K562 (cell line): Measurements from ENCODE around the gene OSBPL3. TPM values are rescaled to one million over a fixed set of nuclear protein-coding genes. Genes with fewer than 3 reads are reported as not detected.

Experiments
- ATAC-seq: fragments of 200-7000 bp; cut with Tn5 transposase; 3 replicates; pipeline ENCODE4 v1.9.1; 2020; ENCODE audit warnings: moderate library complexity
- BruUV-seq: library from RNA; stranded (reverse); fragments of 400-500 nt; replicated peaks from 2 replicates; lab custom pipeline; 2021; lab: Mats Ljungman, UMichigan
- CTCF ChIA-PET: fragments of 300-600 bp; formaldehyde crosslinking; extraction: SDS; loops from one replicate; lab custom pipeline; 2021; ENCODE audit warnings: low intra/inter-chr PET ratio; lab: Yijun Ruan, JAX
- POLR2A ChIA-PET: fragments of 300-600, 350-650 bp; sonication (Branson Sonifier 250); formaldehyde crosslinking; extraction: SDS; loops from one replicate; lab custom pipeline; 2021; ENCODE audit warnings: antibody characterized with exemption, inconsistent platforms; lab: Yijun Ruan, JAX
- DNase-seq, 4 experiments: peaks; one replicate each; pipeline versions ENCODE4 v3.0.0 to v3.0.0-alpha.2; 2011 to 2018; ENCODE audit warnings: low spot score in 3 of 4, mixed read lengths in 3 of 4; ENCODE audit errors: extremely low read depth in 1 of 4
- FAIRE-seq: peaks from 2 replicates; lab custom pipeline; 2011; peaks lifted over from hg19 to GRCh38; lab: Jason Lieb, UNC
- H2AFZ ChIP-seq: 2 replicates; pipeline ENCODE4 v1.6.0; 2011; ENCODE audit warnings: low read depth, low read length, control low read depth, inconsistent platforms
- H3K27ac ChIP-seq: fragments of 200-600 bp; 3 replicates; pipeline ENCODE4 v1.8.0; 2011; ENCODE audit warnings: low read depth, mild to moderate bottlenecking, control low read depth, inconsistent platforms, low read length, moderate library complexity, mixed read lengths; ENCODE audit errors: extremely low read depth
- H3K27me3 ChIP-seq, 2 experiments: fragments of 300-600 bp in 1 of 2; 2 replicates in 1 of 2; 3 replicates in 1 of 2; pipeline versions ENCODE4 v1.6.0 to v1.8.0; 2011; ENCODE audit warnings: inconsistent platforms in 2 of 2, low read length in 2 of 2, mild to moderate bottlenecking in 1 of 2, mixed read lengths in 1 of 2, moderate library complexity in 1 of 2; ENCODE audit not compliant: control insufficient read depth in 2 of 2, insufficient read depth in 2 of 2
- H3K36me3 ChIP-seq: fragments of 300-600 bp; 3 replicates; pipeline ENCODE4 v1.8.0; 2011; ENCODE audit warnings: mild to moderate bottlenecking, low read length, inconsistent platforms; ENCODE audit not compliant: control insufficient read depth, insufficient read depth
- H3K4me1 ChIP-seq, 2 experiments: fragments of 200-600 bp in 1 of 2; replicated peaks in 1 of 2; 2 replicates in 1 of 2; 3 replicates in 1 of 2; pipeline versions ENCODE4 v1.5.1 to v1.8.0; 2011; ENCODE audit warnings: inconsistent platforms in 2 of 2, low read length in 2 of 2, mild to moderate bottlenecking in 1 of 2, mixed read lengths in 1 of 2, moderate library complexity in 1 of 2; ENCODE audit not compliant: control insufficient read depth in 2 of 2, insufficient read depth in 2 of 2
- H3K4me2 ChIP-seq: 2 replicates; pipeline ENCODE4 v1.6.1; 2011; ENCODE audit warnings: low read length, control low read depth, inconsistent platforms, mixed read lengths; ENCODE audit not compliant: insufficient read depth
- H3K4me3 ChIP-seq: fragments of 200-600 bp; sonication (generic), shearing (Covaris generic); 2 replicates; pipeline ENCODE4 v1.5.1; 2016; ENCODE audit warnings: control low read depth, inconsistent platforms
- H3K79me2 ChIP-seq: fragments of 200-600 bp; 3 replicates; pipeline ENCODE4 v1.8.0; 2011; ENCODE audit warnings: low read length, inconsistent platforms; ENCODE audit not compliant: control insufficient read depth, insufficient read depth
- H3K9ac ChIP-seq, 2 experiments: 2 replicates each; pipeline versions ENCODE4 v1.6.0 to v1.6.1; 2011; ENCODE audit warnings: low read depth in 2 of 2, low read length in 2 of 2, control low read depth in 1 of 2, inconsistent platforms in 1 of 2, mild to moderate bottlenecking in 1 of 2, mixed read lengths in 1 of 2; ENCODE audit not compliant: insufficient read depth in 1 of 2
- H3K9me1 ChIP-seq: one replicate; pipeline ENCODE4 v1.6.0; 2011; ENCODE audit warnings: inconsistent platforms, mild to moderate bottlenecking, low read length, moderate library complexity; ENCODE audit not compliant: control insufficient read depth, insufficient read depth
- H3K9me3 ChIP-seq: replicated peaks from 2 replicates; pipeline ENCODE4 v1.5.1; 2011; ENCODE audit warnings: low read depth, low read length, inconsistent platforms; ENCODE audit not compliant: control insufficient read depth, insufficient read depth
- H4K20me1 ChIP-seq: replicated peaks from 2 replicates; pipeline ENCODE4 v1.6.1; 2011; ENCODE audit warnings: low read length, inconsistent platforms, mixed read lengths; ENCODE audit not compliant: control insufficient read depth, insufficient read depth
- ATF3 ChIP-seq, 2 experiments: fragments of 450-650 bp in 1 of 2; sonication (generic) in 1 of 2; formaldehyde crosslinking in 1 of 2; IDR thresholded peaks in 1 of 2; conservative IDR thresholded peaks in 1 of 2; 2 replicates each; pipeline versions ENCODE4 v1.6.1 to v1.8.1; 2016 to 2023; ENCODE audit warnings: mild to moderate bottlenecking in 2 of 2, moderate library complexity in 2 of 2, inconsistent platforms in 1 of 2, missing genetic modification reagents in 1 of 2
- E4F1 ChIP-seq: fragments of 250-450 bp; sonication (Bioruptor Pico); IDR thresholded peaks from 2 replicates; pipeline ENCODE4 v1.5.0; 2021; ENCODE audit warnings: mild to moderate bottlenecking, borderline replicate concordance
- HMBOX1 ChIP-seq: sonication (generic); IDR thresholded peaks from 2 replicates; pipeline ENCODE4 v1.6.1; 2016
- JUN ChIP-seq, 2 experiments: sonication (generic) in 1 of 2; formaldehyde crosslinking in 1 of 2; IDR thresholded peaks; 2 replicates each; pipeline versions ENCODE4 v1.6.1 to v1.8.0; 2012 to 2022; ENCODE audit warnings: borderline replicate concordance in 2 of 2, mild to moderate bottlenecking in 2 of 2, improper control_type of control experiment in 1 of 2, low read depth in 1 of 2, low read length in 1 of 2, missing genetic modification reagents in 1 of 2
- JUND ChIP-seq, 2 experiments: IDR thresholded peaks; 2 replicates in 1 of 2; 3 replicates in 1 of 2; pipeline ENCODE4 v1.6.1; 2011; ENCODE audit warnings: borderline replicate concordance in 2 of 2, low read depth in 2 of 2, low read length in 2 of 2, improper control_type of control experiment in 1 of 2, missing biosample characterization in 1 of 2, missing genetic modification characterization in 1 of 2, missing genetic modification reagents in 1 of 2
- MEIS2 ChIP-seq: fragments of 450-650 bp; IDR thresholded peaks from 2 replicates; pipeline ENCODE4 v1.6.1; 2014; ENCODE audit warnings: mild to moderate bottlenecking; ENCODE audit not compliant: partially characterized antibody
- PBX2 ChIP-seq, 2 experiments: IDR thresholded peaks in 1 of 2; conservative IDR thresholded peaks in 1 of 2; 2 replicates each; pipeline ENCODE4 v1.6.1; 2016; ENCODE audit warnings: low read depth in 2 of 2, mild to moderate bottlenecking in 1 of 2, missing compliant biosample characterization in 1 of 2, missing genetic modification characterization in 1 of 2, moderate library complexity in 1 of 2
- TEAD1 ChIP-seq, 2 experiments: fragments of 450-650 bp in 1 of 2; sonication (generic) in 1 of 2; formaldehyde crosslinking; IDR thresholded peaks; 2 replicates each; pipeline versions ENCODE4 v1.4.0 to v1.8.0; 2020 to 2022; ENCODE audit warnings: mild to moderate bottlenecking in 2 of 2, missing genetic modification reagents in 1 of 2
- whole genome bisulfite sequencing: fragments of 100-300 bp; shearing (Covaris generic); methylation state at CpG from one replicate; pipeline ENCODE4 v1.1.6; 2016; ENCODE audit warnings: low coverage, mixed read lengths; ENCODE audit not compliant: insufficient coverage; ENCODE audit errors: missing lambda C conversion rate; 5-methylcytosine and 5-hydroxymethylcytosine counted together
- in situ Hi-C: fragments of 300-500 bp; cut with MboI; formaldehyde crosslinking; loops from 4 replicates; pipeline ENCODE4 v1.15.0; 2018; ENCODE audit warnings: inconsistent platforms, mixed read lengths
- intact Hi-C: fragments of 100-400 bp; cut with micrococcal nuclease; formaldehyde crosslinking; loops from 2 replicates; pipeline ENCODE4 v1.14.2; 2022
- polyA plus RNA-seq, 8 experiments: library from polyadenylated mRNA; depleted of rRNA in 4 of 8; stranded (reverse) in 5 of 8; unstranded in 3 of 8; fragments of >200 nt; fragmentation: Nextera tagmentation in 2 of 8; fragmentation: Illumina TruSeq in 1 of 8; extraction: Ambion mirVana in 2 of 8; extraction: Trizol in 1 of 8; gene quantifications; 2 replicates each; pipeline versions ENCODE4 v1.2.1 to v1.2.3, GENCODE V29; 2011 to 2014; ENCODE audit warnings: inconsistent platforms in 1 of 8, missing spikeins in 1 of 8
- total RNA-seq, 7 experiments: library from RNA; depleted of rRNA in 6 of 7; stranded (reverse); fragments of >200 nt in 6 of 7; fragmentation: Illumina TruSeq in 2 of 7; extraction: Trizol in 2 of 7; gene quantifications; 2 replicates each; pipeline versions ENCODE4 v1.2.1 to v1.2.3, GENCODE V29; 2011 to 2021; ENCODE audit warnings: low replicate concordance in 1 of 7

OSBPL3 gene
- total and polyA plus RNA-seq, 9 of the 15 experiments (the other 6 are each of a cell fraction or from before 2014, with no cell fraction given), result 4.8 to 37.2 (median 26.5) TPM

- TF ChIP-seq ATF3 (IDR thresholded peaks at IDR 0.05) (peak; percentile 67), ATF3 (CRISPR knock-in tag; conservative IDR thresholded peaks at IDR 0.05) (no peak), TEAD1 (CRISPR knock-in tag; IDR thresholded peaks at IDR 0.05) (peak in 1 of 2 experiments; percentile 80; a peak in 2 of 4 replicates), JUND (IDR thresholded peaks at IDR 0.05; ENCODE audit: borderline replicate concordance, low read depth, low read length) (peak; percentile 87), JUND (tag; IDR thresholded peaks at IDR 0.05; ENCODE audit: borderline replicate concordance, low read depth, low read length) (peak; percentile 78; the same call in 2 of the 3 replicates), JUN (IDR thresholded peaks at IDR 0.05; ENCODE audit: borderline replicate concordance, low read depth, low read length) (0 out of 2 replicates have a peak, but pooled peaks have one; percentile 43), JUN (CRISPR knock-in tag; IDR thresholded peaks at IDR 0.05; ENCODE audit: borderline replicate concordance) (no peak)
- TF ChIP-seq, all 486 proteins: peak for 8
These were observed 153.9 kb downstream of the OSBPL3 start (continued) for GRCh38 chr7:24825931-24826661.

- POLR2A ChIA-PET, result interaction anchor here (0.6 to 1.1 kb wide), 3 partner anchors 13 to 300 kb away, joined by 3 to 4 read pairs (median 3); partner anchors contain the start of gene CYCS
- peaks cover 23 to 59% of the 10 kb centered on the region in 2 experiments; a peak in 4 of 5 replicates for H3K4me1 ChIP-seq
These were observed 154.6 kb downstream of the OSBPL3 start for GRCh38 chr7:24825381-24825794.

More at GRCh38 chr7:24825381-24825794, 154.6 kb downstream of the OSBPL3 start:
- no TSS peak for BruUV-seq
- H3K4me3 ChIP-seq, result no peak overlapping the region
- ATAC-seq (no peak), FAIRE-seq (no peak), DNase-seq (no peak)
- TF ChIP-seq HMBOX1, result 0 out of 2 replicates have a peak, but pooled peaks have one; percentile 32
- peak; percentile 51 for TF ChIP-seq MEIS2
- TF ChIP-seq PBX2 (CRISPR knock-in tag; IDR thresholded peaks at IDR 0.05; ENCODE audit: low read depth), result no peak
- peak; percentile 41; the same call in 1 of the 2 replicates for TF ChIP-seq PBX2 (tag; conservative IDR thresholded peaks at IDR 0.05; ENCODE audit: low read depth)
- TF ChIP-seq E4F1 (CRISPR knock-in tag), result no peak
- H3K27me3 ChIP-seq, result no peaks in the 10 kb centered on the region
- peaks cover 3% of the 10 kb centered on the region for H3K9me1 ChIP-seq
- in situ Hi-C loops, result no loop called here
- H3K27ac ChIP-seq, result no peak overlapping the region
- no peak overlapping the region for H3K9ac ChIP-seq
- H3K36me3 ChIP-seq, result peaks cover 57% of the 10 kb centered on the region
- intact Hi-C loops, result no loop called here
- H3K79me2 ChIP-seq, result no peaks in the 10 kb centered on the region
- CTCF ChIA-PET, result no interaction called here
- no peak overlapping the region for H3K4me2 ChIP-seq
- 26% methylated on average over 1 of the region's 1 CpG for WGBS
- no peaks in the 10 kb centered on the region for H3K9me3 ChIP-seq
- H2AFZ ChIP-seq, result no peak overlapping the region
- H4K20me1 ChIP-seq, result no peaks in the 10 kb centered on the region
